GM18520 (cell line): ENCODE results near the gene RASA4B.
"Not testable (repeated sequence)": the region's sequence is repeated elsewhere in the genome, so short reads cannot be mapped to it uniquely, and the experiment has no call there.

Source experiments
- ATAC-seq: cut with Tn5 transposase; IDR thresholded peaks from one replicate; pipeline ENCODE4 v1.9.1; 2021; ENCODE audit not compliant: unreplicated experiment

The RASA4B gene

GRCh38 chr7:102517550-102518147 lies at the start of gene RASA4B:
TSS of gene RASA4B (minus strand) at chr7:102517777. CDS start at chr7:102517710, 67 bp downstream.
- ATAC-seq: peak; percentile 43

- ATAC-seq: not testable (repeated sequence)
These were observed 33.3 kb upstream of the RASA4B start, which contains the start of gene SPDYE2 for GRCh38 chr7:102550808-102551422. TSS of gene SPDYE2 (plus strand) at chr7:102551226. CDS start at chr7:102553256, 2,030 bp downstream.

GRCh38 chr7:102546353-102546752 lies 28.8 kb upstream of the RASA4B start:
- ATAC-seq: peak; percentile 70

- not testable (repeated sequence) for ATAC-seq
These were observed 27.7 kb upstream of the RASA4B start for GRCh38 chr7:102545288-102545687.

- not testable (repeated sequence) for ATAC-seq
These were observed 26.8 kb upstream of the RASA4B start for GRCh38 chr7:102544372-102544771.

- not testable (repeated sequence) for ATAC-seq
These were observed 26.0 kb upstream of the RASA4B start, which contains the start of gene UPK3BL2 for GRCh38 chr7:102543596-102543995. TSS of gene UPK3BL2 (minus strand) at chr7:102543696. CDS start at chr7:102543636, 60 bp downstream.

- not testable (repeated sequence) for ATAC-seq
These were observed 25.2 kb upstream of the RASA4B start for GRCh38 chr7:102542771-102543170.

- not testable (repeated sequence) for ATAC-seq
These were observed 24.5 kb upstream of the RASA4B start for GRCh38 chr7:102542083-102542482.

- ATAC-seq: not testable (repeated sequence)
These were observed 23.0 kb upstream of the RASA4B start for GRCh38 chr7:102540604-102541003.

- ATAC-seq: not testable (repeated sequence)
These were observed 17.6 kb upstream of the RASA4B start for GRCh38 chr7:102535062-102535615.

GRCh38 chr7:102532127-102532526 lies 14.6 kb upstream of the RASA4B start:
- ATAC-seq: not testable (repeated sequence)

GRCh38 chr7:102531583-102531982 lies 14.0 kb upstream of the RASA4B start:
- not testable (repeated sequence) for ATAC-seq

- ATAC-seq: not testable (repeated sequence)
These were observed 10.5 kb upstream of the RASA4B start for GRCh38 chr7:102527822-102528793.

GRCh38 chr7:102527182-102527581 lies 9.6 kb upstream of the RASA4B start:
- not testable (repeated sequence) for ATAC-seq

GRCh38 chr7:102524803-102525202 lies 7.2 kb upstream of the RASA4B start:
- ATAC-seq: not testable (repeated sequence)

- not testable (repeated sequence) for ATAC-seq
These were observed 3.2 kb upstream of the RASA4B start for GRCh38 chr7:102520797-102521196.

GRCh38 chr7:102516951-102517350 lies 626 bp downstream of the RASA4B start:
- not testable (repeated sequence) for ATAC-seq

- ATAC-seq: not testable (repeated sequence)
These were observed 1.7 kb downstream of the RASA4B start for GRCh38 chr7:102515889-102516288.

- peak; percentile 61 for ATAC-seq
These were observed 2.5 kb downstream of the RASA4B start for GRCh38 chr7:102514881-102515721.
